Astrocyte (in vitro differentiated cells and primary cell): ENCODE measurements around the gene ATP1A2. TPM values are rescaled to one million over a fixed set of nuclear protein-coding genes. Genes with fewer than 3 reads are reported as not detected.

ENCODE experiments used
- DNase-seq: peaks from one replicate; pipeline ENCODE4 v3.0.0-alpha.2; 2010; ENCODE audit warnings: low read depth
- FAIRE-seq: peaks from 2 replicates; lab custom pipeline; 2011; peaks lifted over from hg19 to GRCh38; lab: Jason Lieb, UNC
- H2AFZ ChIP-seq: 2 replicates; pipeline ENCODE4 v1.6.0; 2012; ENCODE audit warnings: low read depth, low read length, inconsistent platforms
- H3K27ac ChIP-seq: 2 replicates; pipeline ENCODE4 v1.5.1; 2011; ENCODE audit warnings: low read depth, low read length, inconsistent platforms
- H3K27me3 ChIP-seq: 2 replicates; pipeline ENCODE4 v1.6.0; 2011; ENCODE audit warnings: low read length, inconsistent platforms; ENCODE audit not compliant: insufficient read depth
- H3K36me3 ChIP-seq: 2 replicates; pipeline ENCODE4 v1.5.1; 2011; ENCODE audit warnings: low read length, inconsistent platforms; ENCODE audit not compliant: insufficient read depth
- H3K4me1 ChIP-seq: 2 replicates; pipeline ENCODE4 v1.5.1; 2011; ENCODE audit warnings: low read length, inconsistent platforms; ENCODE audit not compliant: insufficient read depth
- H3K4me2 ChIP-seq: 2 replicates; pipeline ENCODE4 v1.6.0; 2012; ENCODE audit warnings: low read length, inconsistent platforms
- H3K4me3 ChIP-seq: 2 replicates; pipeline ENCODE4 v1.5.1; 2011; ENCODE audit warnings: low read depth, mild to moderate bottlenecking, low read length, inconsistent platforms; ENCODE audit not compliant: insufficient read depth
- H3K79me2 ChIP-seq: 2 replicates; pipeline ENCODE4 v1.6.0; 2012; ENCODE audit warnings: mild to moderate bottlenecking, low read length, inconsistent platforms; ENCODE audit not compliant: insufficient read depth
- H3K9ac ChIP-seq: 2 replicates; pipeline ENCODE4 v1.6.0; 2012; ENCODE audit warnings: mild to moderate bottlenecking, low read length, inconsistent platforms
- H3K9me3 ChIP-seq: 2 replicates; pipeline ENCODE4 v1.5.1; 2012; ENCODE audit warnings: low read depth, mild to moderate bottlenecking, low read length, inconsistent platforms; ENCODE audit not compliant: insufficient read depth
- H4K20me1 ChIP-seq: 2 replicates; pipeline ENCODE4 v1.6.0; 2012; ENCODE audit warnings: low read length, inconsistent platforms; ENCODE audit not compliant: insufficient read depth
- H3K27ac Mint-ChIP-seq: one replicate; pipeline ENCODE4 v1.8.0; 2021; ENCODE audit warnings: mild to moderate bottlenecking, mixed read lengths; ENCODE audit not compliant: unreplicated experiment
- H3K27me3 Mint-ChIP-seq: one replicate; pipeline ENCODE4 v1.8.0; 2021; ENCODE audit warnings: low read depth, mixed read lengths; ENCODE audit not compliant: unreplicated experiment
- H3K36me3 Mint-ChIP-seq: one replicate; pipeline ENCODE4 v1.8.0; 2021; ENCODE audit warnings: low read depth, mixed read lengths; ENCODE audit not compliant: unreplicated experiment
- H3K4me1 Mint-ChIP-seq: one replicate; pipeline ENCODE4 v1.8.0; 2021; ENCODE audit warnings: low read depth, mixed read lengths; ENCODE audit not compliant: unreplicated experiment
- H3K4me3 Mint-ChIP-seq: one replicate; pipeline ENCODE4 v1.8.0; 2021; ENCODE audit warnings: mild to moderate bottlenecking, moderate library complexity, mixed read lengths; ENCODE audit not compliant: unreplicated experiment
- H3K9me3 Mint-ChIP-seq: one replicate; pipeline ENCODE4 v1.8.0; 2021; ENCODE audit warnings: mild to moderate bottlenecking, mixed read lengths; ENCODE audit not compliant: unreplicated experiment
- EZH2 ChIP-seq: IDR thresholded peaks from 2 replicates; pipeline ENCODE4 v1.6.1; 2012; ENCODE audit warnings: mild to moderate bottlenecking, low read length, inconsistent platforms; ENCODE audit not compliant: insufficient read depth
- total RNA-seq: library from RNA; stranded (reverse); gene quantifications from 2 replicates; pipeline ENCODE4 v1.2.1, GENCODE V29; 2021
- TF ChIP-seq, protein P1 (sequence below): IDR thresholded peaks from 2 replicates; pipeline ENCODE4 v1.5.1; 2011; ENCODE audit warnings: low read depth, mild to moderate bottlenecking, inconsistent platforms, low read length, moderate library complexity; ENCODE audit not compliant: insufficient read depth

Gene ATP1A2
- total RNA-seq, 1 donor from 2014 or later: 2.5 TPM

DNA sequence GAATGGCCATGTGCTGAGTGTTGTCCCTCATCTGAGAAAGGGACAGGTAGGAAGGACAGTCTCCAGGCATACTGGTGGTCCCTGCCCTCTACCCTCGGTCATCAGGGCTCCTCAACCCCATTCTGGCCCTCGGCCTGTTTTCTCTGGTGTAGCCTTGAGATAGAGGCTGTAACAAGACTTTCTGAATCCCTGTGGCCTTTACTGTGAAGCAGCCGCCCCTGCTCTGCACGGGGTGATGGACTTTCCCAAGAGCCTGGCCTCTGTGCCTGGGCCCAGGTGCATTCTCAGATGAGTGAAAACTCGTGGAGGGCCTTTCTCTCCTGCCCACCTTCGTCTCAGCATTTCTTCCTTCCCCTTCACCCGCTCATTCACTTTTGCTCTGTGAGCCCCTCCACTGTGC is 71.8 kb downstream of the ATP1A2 start:
- Histone ChIP-seq H3K9ac (no peak overlapping the region), H3K27ac (no peak overlapping the region), H3K9me3 (no peaks in the 10 kb centered on the region), H3K79me2 (no peaks in the 10 kb centered on the region), H3K4me3 (no peak overlapping the region), H3K27me3 (no peaks in the 10 kb centered on the region), H4K20me1 (no peaks in the 10 kb centered on the region), H3K4me2 (no peak overlapping the region), H2AFZ (no peak overlapping the region), H3K4me1 (peaks cover 13% of the 10 kb centered on the region), H3K36me3 (no peaks in the 10 kb centered on the region)
- no peak for DNase-seq
- H3K4me3 Mint-ChIP-seq: no peak overlapping the region
- H3K9me3 Mint-ChIP-seq: no peaks in the 10 kb centered on the region
- FAIRE-seq: no peak
- no peak overlapping the region for H3K27ac Mint-ChIP-seq
- TF ChIP-seq, protein P1, sequence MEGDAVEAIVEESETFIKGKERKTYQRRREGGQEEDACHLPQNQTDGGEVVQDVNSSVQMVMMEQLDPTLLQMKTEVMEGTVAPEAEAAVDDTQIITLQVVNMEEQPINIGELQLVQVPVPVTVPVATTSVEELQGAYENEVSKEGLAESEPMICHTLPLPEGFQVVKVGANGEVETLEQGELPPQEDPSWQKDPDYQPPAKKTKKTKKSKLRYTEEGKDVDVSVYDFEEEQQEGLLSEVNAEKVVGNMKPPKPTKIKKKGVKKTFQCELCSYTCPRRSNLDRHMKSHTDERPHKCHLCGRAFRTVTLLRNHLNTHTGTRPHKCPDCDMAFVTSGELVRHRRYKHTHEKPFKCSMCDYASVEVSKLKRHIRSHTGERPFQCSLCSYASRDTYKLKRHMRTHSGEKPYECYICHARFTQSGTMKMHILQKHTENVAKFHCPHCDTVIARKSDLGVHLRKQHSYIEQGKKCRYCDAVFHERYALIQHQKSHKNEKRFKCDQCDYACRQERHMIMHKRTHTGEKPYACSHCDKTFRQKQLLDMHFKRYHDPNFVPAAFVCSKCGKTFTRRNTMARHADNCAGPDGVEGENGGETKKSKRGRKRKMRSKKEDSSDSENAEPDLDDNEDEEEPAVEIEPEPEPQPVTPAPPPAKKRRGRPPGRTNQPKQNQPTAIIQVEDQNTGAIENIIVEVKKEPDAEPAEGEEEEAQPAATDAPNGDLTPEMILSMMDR: no peak
- TF ChIP-seq EZH2: no peak
- H3K27me3 Mint-ChIP-seq: peaks cover 18% of the 10 kb centered on the region
- peaks cover 4% of the 10 kb centered on the region for H3K36me3 Mint-ChIP-seq
- H3K4me1 Mint-ChIP-seq: peaks cover 14% of the 10 kb centered on the region

DNA sequence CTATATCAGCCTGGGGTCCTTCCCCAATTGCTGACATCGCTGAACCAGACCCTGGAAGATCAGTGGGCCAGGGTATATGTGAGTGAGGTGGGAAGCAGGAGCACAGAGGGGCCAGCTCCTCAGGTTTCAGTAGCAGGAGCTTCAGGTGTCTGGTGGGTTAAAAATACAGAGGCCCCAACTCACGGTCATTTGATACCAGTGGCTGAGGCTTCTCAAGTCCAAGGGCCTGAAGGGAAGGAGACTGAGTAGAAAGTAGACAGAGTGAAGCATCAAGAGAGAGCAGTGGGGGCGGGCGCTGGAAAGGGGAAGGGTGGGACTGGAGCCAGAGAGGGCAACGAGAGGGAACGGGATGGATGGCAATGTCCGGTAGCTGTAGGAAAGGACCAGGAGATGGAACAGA is 72.8 kb downstream of the ATP1A2 start:
- Histone ChIP-seq H3K27ac (no peak overlapping the region), H3K4me2 (no peak overlapping the region), H3K9ac (no peak overlapping the region), H3K27me3 (no peaks in the 10 kb centered on the region), H3K36me3 (no peaks in the 10 kb centered on the region), H3K4me1 (peaks cover 17% of the 10 kb centered on the region), H3K4me3 (no peak overlapping the region), H4K20me1 (no peaks in the 10 kb centered on the region), H2AFZ (no peak overlapping the region), H3K9me3 (no peaks in the 10 kb centered on the region), H3K79me2 (no peaks in the 10 kb centered on the region)
- FAIRE-seq (no peak), DNase-seq (no peak)
- Mint-ChIP-seq H3K27me3 (peaks cover 18% of the 10 kb centered on the region), H3K9me3 (no peaks in the 10 kb centered on the region), H3K27ac (no peak overlapping the region), H3K4me1 (peaks cover 14% of the 10 kb centered on the region), H3K36me3 (peaks cover 4% of the 10 kb centered on the region), H3K4me3 (no peak overlapping the region)
- TF ChIP-seq EZH2: no peak
- TF ChIP-seq, protein P1: no peak

DNA sequence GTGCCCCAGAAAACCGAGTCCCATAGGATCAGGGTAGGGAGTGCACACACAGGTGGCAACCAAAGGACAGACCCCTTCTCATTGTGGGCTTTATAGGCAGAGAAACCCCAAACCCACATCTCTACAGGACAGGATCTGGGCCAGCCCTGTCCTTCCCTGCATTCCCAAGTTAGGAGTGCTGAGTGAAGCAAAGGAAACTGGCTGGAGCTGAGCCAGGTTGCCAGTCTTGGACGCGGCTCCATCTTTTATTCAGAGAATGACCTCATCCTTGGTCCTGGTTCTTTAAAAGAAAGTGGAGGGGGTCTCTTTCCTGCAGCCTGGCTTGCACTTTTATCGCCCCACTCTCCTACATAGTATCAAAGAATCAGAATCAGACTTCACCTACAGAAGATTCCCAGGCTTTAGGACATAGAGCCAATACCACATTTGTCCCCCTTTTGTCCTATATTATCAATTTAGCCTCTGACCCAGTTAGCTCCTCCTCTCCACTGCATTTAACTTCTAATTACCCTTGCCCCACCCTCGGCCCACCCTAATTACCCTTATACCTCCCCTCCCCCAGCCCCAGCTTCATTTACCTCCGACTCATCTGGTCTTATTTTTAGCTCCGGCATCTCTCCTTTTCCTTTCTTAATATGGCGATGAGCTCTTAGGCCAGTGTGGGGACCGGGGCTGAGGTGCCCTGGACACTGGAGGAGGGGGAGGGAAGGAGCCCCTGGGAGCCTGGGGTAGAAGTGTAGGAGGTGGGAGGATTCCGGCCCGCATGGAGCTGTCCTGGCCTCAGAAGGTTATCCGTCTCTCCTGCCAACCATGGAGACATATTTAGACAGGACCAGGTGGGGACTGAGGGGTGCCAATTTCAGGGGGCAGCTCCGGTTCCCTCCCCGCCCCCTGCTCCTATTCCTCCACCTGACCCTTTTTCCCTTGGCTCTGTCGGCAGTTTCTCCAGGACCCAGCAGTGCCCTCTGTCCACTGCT is 74.4 kb downstream of the ATP1A2 start, which contains the start of gene CASQ1:
TSS of gene CASQ1 (plus strand) at position 927 of the 977 bp plus-strand sequence. CDS start 177 bp downstream, outside the sequence.
- Mint-ChIP-seq H3K9me3 (no peaks in the 10 kb centered on the region), H3K4me1 (peaks cover 14% of the 10 kb centered on the region), H3K27ac (peak within 1 kb of the TSS; percentile 5), H3K36me3 (peaks cover 4% of the 10 kb centered on the region), H3K27me3 (peaks cover 18% of the 10 kb centered on the region), H3K4me3 (no peak within 1 kb of the TSS)
- no peaks in the 10 kb centered on the region for H3K79me2 ChIP-seq
- H3K9me3 ChIP-seq: no peaks in the 10 kb centered on the region
- peak within 1 kb of the TSS; percentile 19 for H2AFZ ChIP-seq
- H3K4me1 ChIP-seq: peaks cover 20% of the 10 kb centered on the region
- H3K36me3 ChIP-seq: no peaks in the 10 kb centered on the region
- no peak within 1 kb of the TSS for H3K9ac ChIP-seq
- no peaks in the 10 kb centered on the region for H4K20me1 ChIP-seq
- H3K27ac ChIP-seq: no peak within 1 kb of the TSS
- no peak for FAIRE-seq
- H3K4me2 ChIP-seq: peak within 1 kb of the TSS; percentile 23
- TF ChIP-seq EZH2: no peak
- TF ChIP-seq, protein P1: no peak
- DNase-seq: no peak
- H3K27me3 ChIP-seq: no peaks in the 10 kb centered on the region
- H3K4me3 ChIP-seq: no peak within 1 kb of the TSS
